Liver (tissue), 9 donors: ENCODE measurements around the gene LIPC. TPM values are rescaled to one million over a fixed set of nuclear protein-coding genes. Genes with fewer than 3 reads are reported as not detected.

Experiments used
- DNase-seq: peaks from one replicate; pipeline ENCODE4 v3.0.0-alpha.2; 2017; ENCODE audit warnings: low spot score
- H3K27ac ChIP-seq, 2 donors: one replicate each; pipeline ENCODE4 v1.7.0; 2013; ENCODE audit warnings: inconsistent platforms in 2 of 2, low read length in 2 of 2, control low read depth in 1 of 2, low read depth in 1 of 2, mild to moderate bottlenecking in 1 of 2
- H3K27me3 ChIP-seq, 4 donors: one replicate each; pipeline versions ENCODE4 v1.6.1 to v1.7.0; 2013; ENCODE audit warnings: low read length in 3 of 4, inconsistent platforms in 1 of 4, mild to moderate bottlenecking in 1 of 4, moderate library complexity in 1 of 4; ENCODE audit not compliant: control insufficient read depth in 4 of 4, insufficient read depth in 4 of 4
- H3K36me3 ChIP-seq, 4 donors: one replicate each; pipeline versions ENCODE4 v1.6.1 to v1.7.0; 2013; ENCODE audit warnings: low read length in 3 of 4, mild to moderate bottlenecking in 3 of 4, low read depth in 1 of 4, moderate library complexity in 1 of 4; ENCODE audit not compliant: control insufficient read depth in 4 of 4, insufficient read depth in 3 of 4
- H3K4me1 ChIP-seq, 4 donors: one replicate each; pipeline versions ENCODE4 v1.6.1 to v1.7.0; 2013; ENCODE audit warnings: low read length in 3 of 4, mild to moderate bottlenecking in 3 of 4, moderate library complexity in 1 of 4; ENCODE audit not compliant: control insufficient read depth in 4 of 4, insufficient read depth in 4 of 4
- H3K4me3 ChIP-seq, 3 donors: one replicate each; pipeline versions ENCODE4 v1.6.1 to v1.7.0; 2013; ENCODE audit warnings: low read length in 3 of 3, control low read depth in 1 of 3, low read depth in 1 of 3, mild to moderate bottlenecking in 1 of 3
- H3K9ac ChIP-seq, 2 donors: one replicate each; pipeline ENCODE4 v1.7.0; 2013; ENCODE audit warnings: low read length in 2 of 2, mild to moderate bottlenecking in 2 of 2, moderate library complexity in 2 of 2, control low read depth in 1 of 2, low read depth in 1 of 2
- H3K9me3 ChIP-seq, 4 donors: one replicate each; pipeline versions ENCODE4 v1.6.1 to v1.7.0; 2013; ENCODE audit warnings: low read length in 3 of 4; ENCODE audit not compliant: control insufficient read depth in 4 of 4
- ATF3 ChIP-seq: IDR thresholded peaks from 2 replicates; pipeline ENCODE4 v1.6.1; 2016; ENCODE audit warnings: antibody characterized with exemption
- CTCF ChIP-seq: fragments of 150-350 bp; IDR thresholded peaks from 2 replicates; pipeline ENCODE4 v1.5.1; 2017; ENCODE audit warnings: improper control_type of control experiment, low read depth, low read length; ENCODE audit not compliant: missing input control
- FOXA1 ChIP-seq: IDR thresholded peaks from 2 replicates; pipeline ENCODE4 v1.6.1; 2016; ENCODE audit warnings: antibody characterized with exemption
- FOXA2 ChIP-seq: IDR thresholded peaks from 2 replicates; pipeline ENCODE4 v1.6.1; 2016; ENCODE audit warnings: antibody characterized with exemption
- HNF4A ChIP-seq, 2 donors: conservative IDR thresholded peaks; 2 replicates each; pipeline ENCODE4 v1.6.1; 2016; ENCODE audit warnings: antibody characterized with exemption in 2 of 2, mild to moderate bottlenecking in 2 of 2
- HNF4G ChIP-seq: IDR thresholded peaks from 2 replicates; pipeline ENCODE4 v1.6.1; 2016; ENCODE audit warnings: antibody characterized with exemption
- JUND ChIP-seq, 2 donors: IDR thresholded peaks; 2 replicates each; pipeline ENCODE4 v1.6.1; 2016; ENCODE audit warnings: antibody characterized with exemption in 2 of 2
- RAD21 ChIP-seq, 2 donors: IDR thresholded peaks; 2 replicates each; pipeline ENCODE4 v1.6.1; 2016; ENCODE audit warnings: antibody characterized with exemption in 2 of 2, mild to moderate bottlenecking in 2 of 2
- RXRA ChIP-seq, 2 donors: IDR thresholded peaks; 2 replicates each; pipeline ENCODE4 v1.6.1; 2017 to 2018; ENCODE audit warnings: antibody characterized with exemption in 2 of 2, mild to moderate bottlenecking in 1 of 2
- SP1 ChIP-seq: IDR thresholded peaks from 2 replicates; pipeline ENCODE4 v1.6.1; 2018; ENCODE audit warnings: antibody characterized with exemption, mild to moderate bottlenecking
- TAF1 ChIP-seq: conservative IDR thresholded peaks from 2 replicates; pipeline ENCODE4 v1.6.1; 2016; ENCODE audit warnings: antibody characterized with exemption, mild to moderate bottlenecking
- YY1 ChIP-seq: IDR thresholded peaks from 2 replicates; pipeline ENCODE4 v1.6.1; 2016; ENCODE audit warnings: antibody characterized with exemption, mild to moderate bottlenecking
- WGBS: extraction: QIAGEN DNeasy Blood & Tissue Kit; methylation state at CpG from one replicate; pipeline ENCODE4 v1.1.7; 2013; 5-methylcytosine and 5-hydroxymethylcytosine counted together
- polyA plus RNA-seq, 2 donors: library from polyadenylated mRNA; stranded (reverse) in 1 of 2; unstranded in 1 of 2; fragments of 200-250 nt in 1 of 2; fragments of >200 nt in 1 of 2; fragmentation: Nextera tagmentation in 1 of 2; extraction: Ambion mirVana in 1 of 2; gene quantifications; one replicate each; pipeline versions ENCODE4 v1.2.1 to v1.2.3, GENCODE V29; 2013 to 2015
- total RNA-seq, 2 donors: library from RNA; depleted of rRNA; stranded (reverse); fragments of >200 nt; gene quantifications; one replicate each; pipeline ENCODE4 v1.2.3, GENCODE V29; 2014
- TF ChIP-seq, protein P1 (sequence below): IDR thresholded peaks from 2 replicates; pipeline ENCODE4 v1.6.1; 2016; ENCODE audit warnings: antibody characterized with exemption
- TF ChIP-seq, protein P2 (sequence below): IDR thresholded peaks from 2 replicates; pipeline ENCODE4 v1.6.1; 2016; ENCODE audit warnings: antibody characterized with exemption
- donor health status: healthy.
- donor health status: healthy.
- donor health status: healthy.
- donor health status: healthy.
- donor health status: healthy.

The LIPC gene
- total and polyA plus RNA-seq, 4 donors: 60.1 to 268 (median 131) TPM

DNA sequence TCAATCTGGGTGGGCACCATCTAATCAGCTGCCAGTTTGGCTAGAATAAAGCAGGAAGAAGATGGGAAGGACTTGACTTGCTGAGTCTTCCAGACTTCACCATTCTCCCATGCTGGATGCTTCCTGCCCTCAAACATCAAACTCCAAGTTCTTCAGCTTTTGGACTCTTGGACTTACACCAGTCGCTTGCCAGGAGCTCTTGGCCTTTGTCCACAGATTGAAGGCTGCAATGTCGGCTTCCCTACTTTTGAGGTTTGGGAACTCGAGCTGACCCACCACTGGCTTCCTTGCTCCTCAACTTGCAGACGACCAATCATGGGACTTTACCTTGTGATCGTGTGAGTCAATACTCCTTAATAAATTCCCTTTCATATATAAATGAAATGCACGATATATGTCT is 8.6 kb upstream of the LIPC start:
- Histone ChIP-seq H3K4me1 (peaks cover 17 to 65% (median 47%) of the 10 kb centered on the region in 4 donors), H3K27me3 (no peaks in the 10 kb centered on the region), H3K36me3 (no peaks in the 10 kb centered on the region), H3K9ac (peak overlapping the region in 1 of 2 donors; percentile 29), H3K9me3 (no peaks in the 10 kb centered on the region), H3K4me3 (no peak overlapping the region), H3K27ac (peak overlapping the region; percentile 88 to 91)
- WGBS: 33% methylated on average over 6 of the region's 6 CpGs
- no peak for DNase-seq
- TF ChIP-seq JUND (IDR thresholded peaks at IDR 0.05): peak; percentile 65 to 75
- TF ChIP-seq, protein P1, sequence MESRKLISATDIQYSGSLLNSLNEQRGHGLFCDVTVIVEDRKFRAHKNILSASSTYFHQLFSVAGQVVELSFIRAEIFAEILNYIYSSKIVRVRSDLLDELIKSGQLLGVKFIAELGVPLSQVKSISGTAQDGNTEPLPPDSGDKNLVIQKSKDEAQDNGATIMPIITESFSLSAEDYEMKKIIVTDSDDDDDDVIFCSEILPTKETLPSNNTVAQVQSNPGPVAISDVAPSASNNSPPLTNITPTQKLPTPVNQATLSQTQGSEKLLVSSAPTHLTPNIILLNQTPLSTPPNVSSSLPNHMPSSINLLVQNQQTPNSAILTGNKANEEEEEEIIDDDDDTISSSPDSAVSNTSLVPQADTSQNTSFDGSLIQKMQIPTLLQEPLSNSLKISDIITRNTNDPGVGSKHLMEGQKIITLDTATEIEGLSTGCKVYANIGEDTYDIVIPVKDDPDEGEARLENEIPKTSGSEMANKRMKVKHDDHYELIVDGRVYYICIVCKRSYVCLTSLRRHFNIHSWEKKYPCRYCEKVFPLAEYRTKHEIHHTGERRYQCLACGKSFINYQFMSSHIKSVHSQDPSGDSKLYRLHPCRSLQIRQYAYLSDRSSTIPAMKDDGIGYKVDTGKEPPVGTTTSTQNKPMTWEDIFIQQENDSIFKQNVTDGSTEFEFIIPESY: peak; percentile 16
- TF ChIP-seq, protein P2, sequence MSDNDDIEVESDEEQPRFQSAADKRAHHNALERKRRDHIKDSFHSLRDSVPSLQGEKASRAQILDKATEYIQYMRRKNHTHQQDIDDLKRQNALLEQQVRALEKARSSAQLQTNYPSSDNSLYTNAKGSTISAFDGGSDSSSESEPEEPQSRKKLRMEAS: peak; percentile 38
- peak; percentile 79 to 82 for TF ChIP-seq RXRA (IDR thresholded peaks at IDR 0.05)
- TF ChIP-seq HNF4G: peak; percentile 90
- TF ChIP-seq HNF4A (conservative IDR thresholded peaks at IDR 0.05): peak; percentile 95 to 97
- no peak for TF ChIP-seq CTCF
- peak; percentile 49 to 61 for TF ChIP-seq RAD21 (IDR thresholded peaks at IDR 0.05)
- peak; percentile 83 for TF ChIP-seq SP1
- TF ChIP-seq YY1: peak; percentile 78
- no peak for TF ChIP-seq TAF1
- no peak for TF ChIP-seq ATF3
- TF ChIP-seq FOXA2: no peak

GRCh38 chr15:58423831-58424608 is 7.8 kb upstream of the LIPC start:
- peak overlapping the region in 1 of 2 donors; percentile 59 for H3K9ac ChIP-seq
- peaks cover 18 to 66% (median 46%) of the 10 kb centered on the region in 4 donors for H3K4me1 ChIP-seq
- no peak for TF ChIP-seq RXRA (IDR thresholded peaks at IDR 0.05)
- TF ChIP-seq YY1: no peak
- no peak for TF ChIP-seq SP1
- TF ChIP-seq CTCF: no peak
- no peak for TF ChIP-seq RAD21 (IDR thresholded peaks at IDR 0.05)
- no peak for TF ChIP-seq FOXA1

More at GRCh38 chr15:58423831-58424608, 7.8 kb upstream of the LIPC start:
- DNase-seq: no peak
- Histone ChIP-seq H3K27ac (peak overlapping the region; percentile 88 to 91), H3K4me3 (no peak overlapping the region), H3K36me3 (no peaks in the 10 kb centered on the region), H3K9me3 (no peaks in the 10 kb centered on the region), H3K27me3 (no peaks in the 10 kb centered on the region)
- WGBS: 51% methylated on average over 9 of the region's 9 CpGs
